HG03439 (cell line): Measurements from ENCODE around the gene RAB3IL1.
"Not testable (repeated sequence)": the region's sequence is repeated elsewhere in the genome, so short reads cannot be mapped to it uniquely, and the experiment has no call there.

Experiments
- ATAC-seq: cut with Tn5 transposase; IDR thresholded peaks from one replicate; pipeline ENCODE4 v1.9.1; 2021; ENCODE audit warnings: mild to moderate bottlenecking, moderate library complexity; ENCODE audit not compliant: unreplicated experiment

The RAB3IL1 gene

GRCh38 chr11:61954106-61954850 is 36.9 kb upstream of the RAB3IL1 start:
- no peak for ATAC-seq

- ATAC-seq, result not testable (repeated sequence)
Observed at GRCh38 chr11:61953632-61954031, 36.3 kb upstream of the RAB3IL1 start.

- no peak for ATAC-seq
Observed at GRCh38 chr11:61952882-61953281, 35.5 kb upstream of the RAB3IL1 start.

- ATAC-seq, result no peak
Observed at GRCh38 chr11:61951484-61952135, 34.2 kb upstream of the RAB3IL1 start.

- ATAC-seq, result no peak
Observed at GRCh38 chr11:61950035-61950547, 32.7 kb upstream of the RAB3IL1 start, which contains the start of gene BEST1. Gene BEST1 (plus strand): TSS chr11:61950351. CDS start chr11:61951807, 1,456 bp downstream.

- ATAC-seq, result no peak
Observed at GRCh38 chr11:61949169-61950034, 32.0 kb upstream of the RAB3IL1 start.

- ATAC-seq, result no peak
Observed at GRCh38 chr11:61948505-61948904, 31.1 kb upstream of the RAB3IL1 start.

GRCh38 chr11:61947486-61948210 is 30.3 kb upstream of the RAB3IL1 start:
- no peak for ATAC-seq

- ATAC-seq, result no peak
Observed at GRCh38 chr11:61946894-61947293, 29.5 kb upstream of the RAB3IL1 start.

- no peak for ATAC-seq
Observed at GRCh38 chr11:61945191-61945590, 27.8 kb upstream of the RAB3IL1 start.

GRCh38 chr11:61940466-61940865 is 23.1 kb upstream of the RAB3IL1 start:
- no peak for ATAC-seq

- no peak for ATAC-seq
Observed at GRCh38 chr11:61935861-61936260, 18.5 kb upstream of the RAB3IL1 start.

GRCh38 chr11:61930933-61931332 is 13.6 kb upstream of the RAB3IL1 start:
- ATAC-seq, result no peak

GRCh38 chr11:61928606-61929005 is 11.2 kb upstream of the RAB3IL1 start:
- ATAC-seq, result no peak

GRCh38 chr11:61927501-61927900 is 10.1 kb upstream of the RAB3IL1 start:
- ATAC-seq, result no peak

- no peak for ATAC-seq
Observed at GRCh38 chr11:61926235-61926634, 8.9 kb upstream of the RAB3IL1 start.

- ATAC-seq, result no peak
Observed at GRCh38 chr11:61925736-61926135, 8.4 kb upstream of the RAB3IL1 start.

- no peak for ATAC-seq
Observed at GRCh38 chr11:61924064-61924455, 6.7 kb upstream of the RAB3IL1 start.

- no peak for ATAC-seq
Observed at GRCh38 chr11:61923166-61924063, 6.0 kb upstream of the RAB3IL1 start.

GRCh38 chr11:61922539-61922938 is 5.2 kb upstream of the RAB3IL1 start:
- no peak for ATAC-seq
